ENCODE results near the gene AVP.

- no peak for TF ChIP-seq SMC3 (IDR thresholded peaks at IDR 0.05)
- no peak for TF ChIP-seq POLR2A (IDR thresholded peaks at IDR 0.05; ENCODE audit: low read length)
- TF ChIP-seq CTCF (IDR thresholded peaks at IDR 0.05), result no peak
- no peak for TF ChIP-seq REST (IDR thresholded peaks at IDR 0.05)
- no peak for TF ChIP-seq MAX (IDR thresholded peaks at IDR 0.05)
- TF ChIP-seq CEBPB (IDR thresholded peaks at IDR 0.05), result no peak
- TF ChIP-seq EP300 (IDR thresholded peaks at IDR 0.05), result no peak
- no peak for TF ChIP-seq PHF8 (IDR thresholded peaks at IDR 0.05; ENCODE audit: borderline replicate concordance, low read depth)
- TF ChIP-seq KDM5A (IDR thresholded peaks at IDR 0.05), result no peak
- TF ChIP-seq ZFP36 (IDR thresholded peaks at IDR 0.05; ENCODE audit: borderline replicate concordance, partially characterized antibody), result no peak
- TF ChIP-seq FOSL2 (IDR thresholded peaks at IDR 0.05), result no peak
- TF ChIP-seq FOSL2 (CRISPR knock-in tag; IDR thresholded peaks at IDR 0.05), result no peak
- TF ChIP-seq KDM1A (IDR thresholded peaks at IDR 0.05; ENCODE audit: low read depth), result no peak
Measured at GRCh38 chr20:3084283-3084985, at the start of gene AVP.

Measured in A549 (cell line).